Osteocyte (in vitro differentiated cells): ENCODE measurements around the gene DBF4B. TPM values are rescaled to one million over a fixed set of nuclear protein-coding genes. Genes with fewer than 3 reads are reported as not detected.
A peak's percentile ranks its signal among the peaks of the same experiment; 100 is the strongest.
"Not testable (repeated sequence)": the region's sequence is repeated elsewhere in the genome, so short reads cannot be mapped to it uniquely, and the experiment has no call there.

Experiments used
- DNase-seq: peaks from one replicate; pipeline ENCODE4 v3.0.0; 2021; ENCODE audit warnings: mixed read lengths; ENCODE audit not compliant: unreplicated experiment; ENCODE audit errors: extremely low spot score
- H3K27ac Mint-ChIP-seq: one replicate; pipeline ENCODE4 v1.8.0; 2021; ENCODE audit warnings: mild to moderate bottlenecking, mixed read lengths; ENCODE audit not compliant: unreplicated experiment
- H3K27me3 Mint-ChIP-seq: one replicate; pipeline ENCODE4 v1.8.0; 2021; ENCODE audit warnings: mixed read lengths; ENCODE audit not compliant: unreplicated experiment
- H3K36me3 Mint-ChIP-seq: one replicate; pipeline ENCODE4 v1.8.0; 2021; ENCODE audit warnings: mixed read lengths; ENCODE audit not compliant: unreplicated experiment
- H3K4me1 Mint-ChIP-seq: one replicate; pipeline ENCODE4 v1.8.0; 2021; ENCODE audit warnings: mixed read lengths; ENCODE audit not compliant: unreplicated experiment
- H3K4me3 Mint-ChIP-seq: one replicate; pipeline ENCODE4 v1.8.0; 2021; ENCODE audit warnings: mild to moderate bottlenecking, moderate library complexity, mixed read lengths; ENCODE audit not compliant: unreplicated experiment
- H3K9me3 Mint-ChIP-seq: one replicate; pipeline ENCODE4 v1.8.0; 2021; ENCODE audit warnings: mixed read lengths; ENCODE audit not compliant: unreplicated experiment
- total RNA-seq: library from RNA; stranded (reverse); gene quantifications from 2 replicates; pipeline ENCODE4 v1.2.1, GENCODE V29; 2021
- TF ChIP-seq, protein P1 (sequence below): fragments of 200-600 bp; sonication (generic); IDR thresholded peaks from 2 replicates; pipeline ENCODE4 v1.5.0; 2021; ENCODE audit warnings: antibody characterized with exemption, mild to moderate bottlenecking, moderate library complexity

DBF4B gene
- total RNA-seq, 1 donor from 2014 or later: 9.2 TPM

DNA sequence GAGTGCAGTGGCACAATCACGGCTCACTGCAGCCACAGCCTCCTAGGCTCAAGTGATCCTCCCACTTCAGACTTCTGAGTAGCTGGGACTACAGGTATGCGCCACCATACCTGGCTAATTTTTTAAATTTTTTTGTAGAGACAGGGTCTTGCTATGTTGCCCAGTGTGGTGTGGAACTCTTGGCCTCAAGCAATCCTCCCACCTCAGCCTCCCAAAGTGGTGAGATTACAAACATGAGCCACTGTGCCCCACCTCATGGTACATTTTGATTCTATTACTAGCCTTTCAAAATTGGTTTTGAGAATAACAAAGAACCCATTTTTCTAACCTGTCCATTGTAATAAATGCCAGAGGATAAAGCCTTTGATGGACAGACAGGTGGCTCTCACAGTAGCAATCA, 20.3 kb upstream of the DBF4B start:
- no peak for DNase-seq
- H3K27me3 Mint-ChIP-seq: no peaks in the 10 kb centered on the region
- H3K36me3 Mint-ChIP-seq: peaks cover 15% of the 10 kb centered on the region
- no peak overlapping the region for H3K27ac Mint-ChIP-seq
- H3K9me3 Mint-ChIP-seq: no peaks in the 10 kb centered on the region
- TF ChIP-seq, protein P1, sequence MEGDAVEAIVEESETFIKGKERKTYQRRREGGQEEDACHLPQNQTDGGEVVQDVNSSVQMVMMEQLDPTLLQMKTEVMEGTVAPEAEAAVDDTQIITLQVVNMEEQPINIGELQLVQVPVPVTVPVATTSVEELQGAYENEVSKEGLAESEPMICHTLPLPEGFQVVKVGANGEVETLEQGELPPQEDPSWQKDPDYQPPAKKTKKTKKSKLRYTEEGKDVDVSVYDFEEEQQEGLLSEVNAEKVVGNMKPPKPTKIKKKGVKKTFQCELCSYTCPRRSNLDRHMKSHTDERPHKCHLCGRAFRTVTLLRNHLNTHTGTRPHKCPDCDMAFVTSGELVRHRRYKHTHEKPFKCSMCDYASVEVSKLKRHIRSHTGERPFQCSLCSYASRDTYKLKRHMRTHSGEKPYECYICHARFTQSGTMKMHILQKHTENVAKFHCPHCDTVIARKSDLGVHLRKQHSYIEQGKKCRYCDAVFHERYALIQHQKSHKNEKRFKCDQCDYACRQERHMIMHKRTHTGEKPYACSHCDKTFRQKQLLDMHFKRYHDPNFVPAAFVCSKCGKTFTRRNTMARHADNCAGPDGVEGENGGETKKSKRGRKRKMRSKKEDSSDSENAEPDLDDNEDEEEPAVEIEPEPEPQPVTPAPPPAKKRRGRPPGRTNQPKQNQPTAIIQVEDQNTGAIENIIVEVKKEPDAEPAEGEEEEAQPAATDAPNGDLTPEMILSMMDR: no peak
- H3K4me1 Mint-ChIP-seq: peaks cover 17% of the 10 kb centered on the region
- peak overlapping the region; percentile 99 for H3K4me3 Mint-ChIP-seq

DNA sequence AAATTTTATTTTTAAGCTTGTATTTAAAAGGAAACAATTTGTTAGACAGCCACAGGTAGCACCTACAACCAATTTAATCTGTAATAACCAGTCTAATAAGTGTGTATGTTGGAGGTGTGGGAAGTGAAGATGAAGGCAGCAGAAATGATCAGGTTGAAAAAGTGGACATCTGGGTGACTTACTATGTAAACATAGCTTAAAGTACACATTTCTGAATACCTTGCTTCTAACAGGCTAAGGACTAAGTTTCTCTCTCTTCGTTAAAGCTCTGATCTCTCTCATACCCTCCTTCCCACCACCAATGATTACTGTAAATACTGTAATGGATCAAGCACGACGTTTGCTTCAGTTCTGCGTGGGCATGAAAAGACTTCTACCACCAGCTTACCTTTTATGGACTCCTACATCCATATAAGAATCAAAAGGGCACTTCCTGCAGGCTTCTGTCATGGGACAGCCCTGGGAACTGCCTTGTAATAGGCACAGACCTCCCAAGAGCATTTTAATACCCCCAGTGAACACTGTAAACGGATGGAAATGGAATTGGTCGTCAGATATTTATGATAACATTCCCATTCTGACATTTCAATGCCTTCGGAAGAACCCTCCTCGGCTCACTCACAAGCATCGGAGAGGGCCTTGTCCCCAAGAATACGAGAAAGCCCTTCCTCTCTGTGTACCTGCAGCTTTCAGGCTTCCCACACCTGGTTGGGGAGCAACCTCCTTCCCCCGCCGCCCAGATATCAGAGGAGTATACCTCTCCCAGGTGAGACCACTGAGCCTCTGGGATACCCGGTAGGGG, 19.6 kb upstream of the DBF4B start:
- TF ChIP-seq, protein P1: no peak
- Mint-ChIP-seq H3K27ac (peak overlapping the region; percentile 92), H3K4me3 (peak overlapping the region; percentile 99), H3K4me1 (peaks cover 17% of the 10 kb centered on the region), H3K27me3 (no peaks in the 10 kb centered on the region), H3K36me3 (peaks cover 9% of the 10 kb centered on the region), H3K9me3 (no peaks in the 10 kb centered on the region)
- no peak for DNase-seq

DNA sequence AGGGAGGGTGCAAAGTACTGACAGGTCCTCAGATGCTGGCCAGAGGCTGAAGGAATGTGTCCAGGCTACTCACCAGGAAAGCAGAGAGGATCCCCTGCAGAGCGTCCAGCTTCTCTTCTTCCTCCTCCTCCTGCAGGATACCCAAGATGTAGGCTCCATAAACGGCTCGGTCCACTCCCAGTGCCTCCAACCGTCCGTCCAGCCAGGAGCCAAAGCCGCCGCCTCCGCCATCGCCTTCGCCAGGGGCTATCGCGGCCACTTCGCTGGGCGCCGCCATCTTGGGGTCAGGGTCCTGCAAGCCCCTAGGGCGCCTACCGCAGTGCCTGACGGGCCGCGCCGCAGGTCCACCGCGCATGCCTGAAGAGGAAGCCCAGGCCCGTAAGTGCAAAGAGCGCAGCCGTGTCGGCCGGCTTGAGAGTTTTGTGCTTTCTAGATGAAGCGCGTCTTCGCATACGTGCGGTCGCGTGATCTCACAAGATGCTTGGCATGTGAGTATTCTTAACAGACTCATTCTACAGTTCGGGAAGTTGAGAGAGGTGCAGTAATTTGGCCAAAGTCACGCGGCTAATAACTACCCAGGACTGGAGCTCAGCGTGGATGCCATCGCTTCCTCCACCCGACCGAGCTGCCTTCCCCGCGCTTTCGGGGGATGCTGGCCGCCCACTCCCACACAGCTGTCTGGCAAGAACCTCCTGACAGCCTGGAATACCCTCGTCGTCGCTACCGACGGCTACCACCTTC, 18.8 kb upstream of the DBF4B start, which contains the start of gene CCDC43:
Gene CCDC43 (minus strand): TSS at position 300 of the 741 bp plus-strand sequence. CDS start 23 bp downstream, at position 277.
- peak; percentile 97 for DNase-seq
- Mint-ChIP-seq H3K27ac (peak within 1 kb of the TSS; percentile 92), H3K36me3 (peaks cover 7% of the 10 kb centered on the region), H3K9me3 (no peaks in the 10 kb centered on the region), H3K4me1 (peaks cover 17% of the 10 kb centered on the region), H3K27me3 (no peaks in the 10 kb centered on the region), H3K4me3 (peak within 1 kb of the TSS; percentile 99)
- TF ChIP-seq, protein P1: no peak

DNA sequence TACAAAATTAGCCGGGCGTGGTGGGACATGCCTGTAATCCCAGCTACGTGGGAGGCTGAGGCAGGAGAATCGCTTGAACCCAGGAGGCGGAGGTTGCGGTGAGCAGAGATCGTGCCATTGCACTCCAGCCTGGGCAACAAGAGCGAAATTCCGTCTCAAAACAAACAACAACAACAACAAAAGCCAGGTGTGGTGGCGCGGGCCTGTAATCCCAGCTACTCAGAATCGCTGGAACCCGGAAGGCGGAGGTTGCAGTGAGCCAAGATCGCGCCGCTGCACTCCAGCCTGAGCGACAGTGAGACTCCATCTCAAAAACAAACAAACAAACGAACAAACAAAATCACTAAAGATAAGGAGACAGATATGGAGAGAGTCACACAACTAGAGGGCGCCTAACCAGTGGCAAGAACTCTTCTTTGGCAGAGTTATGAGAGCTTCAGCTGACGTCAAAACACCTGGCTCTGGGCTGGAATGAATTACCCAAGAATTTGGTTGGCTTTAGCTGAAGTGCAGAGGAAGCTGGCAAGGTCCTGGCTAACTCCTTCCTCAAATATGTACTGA, 17.6 kb upstream of the DBF4B start:
- H3K36me3 Mint-ChIP-seq, H3K27ac Mint-ChIP-seq, H3K9me3 Mint-ChIP-seq, DNase-seq, H3K27me3 Mint-ChIP-seq: not testable (repeated sequence)
- peak overlapping the region; percentile 99 for H3K4me3 Mint-ChIP-seq
- peaks cover 17% of the 10 kb centered on the region for H3K4me1 Mint-ChIP-seq

DNA sequence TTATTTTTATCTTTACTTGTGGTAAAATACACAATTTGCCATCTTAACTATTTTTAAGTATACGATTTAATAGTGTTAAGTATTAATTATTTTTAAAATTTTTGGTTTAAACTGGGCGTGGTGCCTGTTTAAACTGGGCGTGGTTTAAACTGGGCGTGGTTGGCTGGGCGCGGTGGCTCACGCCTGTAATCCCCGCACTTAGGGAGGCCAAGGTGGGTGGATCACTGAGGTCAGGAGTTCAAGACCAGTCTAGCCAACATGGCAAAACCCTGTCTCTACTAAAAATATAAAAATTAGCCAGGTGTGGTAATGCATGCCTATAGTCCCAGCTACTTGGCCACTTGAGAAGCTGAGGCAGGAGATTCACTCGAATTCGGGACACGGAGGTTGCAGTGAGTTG, 14.9 kb upstream of the DBF4B start:
- Mint-ChIP-seq H3K9me3 (no peaks in the 10 kb centered on the region), H3K27me3 (no peaks in the 10 kb centered on the region), H3K4me1 (peaks cover 14% of the 10 kb centered on the region), H3K36me3 (no peaks in the 10 kb centered on the region), H3K4me3 (no peak overlapping the region), H3K27ac (no peak overlapping the region)
- TF ChIP-seq, protein P1: no peak
- DNase-seq: no peak

DNA sequence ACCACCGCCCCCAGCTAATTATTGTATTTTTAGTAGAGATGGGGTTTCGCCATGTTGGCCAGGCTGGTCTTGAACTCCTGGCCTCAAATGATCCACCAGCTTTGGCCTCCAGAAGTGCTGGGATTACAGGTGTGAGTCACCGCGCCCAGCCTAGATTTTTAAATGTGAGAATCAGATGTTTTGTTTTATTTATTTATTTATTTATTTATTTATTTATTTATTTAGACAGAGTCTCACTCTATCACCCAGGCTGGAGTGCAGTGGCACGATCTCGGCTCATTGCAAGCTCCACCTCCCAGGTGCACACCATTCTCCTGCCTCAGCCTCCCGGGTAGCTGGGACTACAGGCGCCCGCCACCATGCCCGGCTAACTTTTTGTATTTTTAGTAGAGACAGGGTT, 8.2 kb upstream of the DBF4B start:
- not testable (repeated sequence) for H3K4me3 Mint-ChIP-seq, H3K9me3 Mint-ChIP-seq, DNase-seq, H3K36me3 Mint-ChIP-seq, H3K4me1 Mint-ChIP-seq, H3K27ac Mint-ChIP-seq
- H3K27me3 Mint-ChIP-seq: peaks cover 11% of the 10 kb centered on the region
